Heart left ventricle (tissue), 16 donors: ENCODE measurements around the gene MSMB. TPM values are rescaled to one million over a fixed set of nuclear protein-coding genes. Genes with fewer than 3 reads are reported as not detected.

Experiments used
- ATAC-seq, 4 donors: fragments of 200-7000 bp; cut with Tn5 transposase; one replicate each; pipeline ENCODE4 v1.9.1; 2020 to 2022; ENCODE audit warnings: moderate library complexity in 4 of 4, mild to moderate bottlenecking in 3 of 4, moderate number of reproducible peaks in 1 of 4
- DNase-seq, 5 donors: peaks; one replicate each; pipeline ENCODE4 v3.0.0-alpha.2; 2020
- H3K27ac ChIP-seq, 12 donors: fragments of 200-600 bp; sonication (generic) in 4 of 12; one replicate each; pipeline versions ENCODE4 v1.5.0 to v1.8.0; 2016 to 2022; ENCODE audit warnings: mild to moderate bottlenecking in 2 of 12
- H3K27me3 ChIP-seq, 9 donors: fragments of 200-600 bp; sonication (generic) in 2 of 9; one replicate each; pipeline versions ENCODE4 v1.5.1 to v1.8.0; 2016 to 2022; ENCODE audit warnings: mild to moderate bottlenecking in 3 of 9
- H3K36me3 ChIP-seq, 9 donors: fragments of 200-600 bp; sonication (generic) in 2 of 9; one replicate each; pipeline versions ENCODE4 v1.5.0 to v1.8.0; 2018 to 2022; ENCODE audit warnings: mild to moderate bottlenecking in 2 of 9
- H3K4me1 ChIP-seq, 12 donors: fragments of 200-600 bp; sonication (generic) in 4 of 12; one replicate each; pipeline versions ENCODE4 v1.5.0 to v1.8.0; 2016 to 2022; ENCODE audit warnings: mild to moderate bottlenecking in 3 of 12
- H3K4me3 ChIP-seq, 12 donors: fragments of 200-600 bp; sonication (generic) in 4 of 12; one replicate each; pipeline versions ENCODE4 v1.5.0 to v1.8.0; 2017 to 2022; ENCODE audit warnings: mild to moderate bottlenecking in 9 of 12, moderate library complexity in 4 of 12
- H3K9me3 ChIP-seq, 12 donors: fragments of 200-600 bp; sonication (generic) in 4 of 12; one replicate each; pipeline versions ENCODE4 v1.5.0 to v1.8.0; 2016 to 2022; ENCODE audit warnings: mild to moderate bottlenecking in 1 of 12
- POLR2A ChIP-seq, 2 donors: fragments of 450-650 bp; IDR thresholded peaks; one replicate each; pipeline ENCODE4 v1.6.1; 2017; ENCODE audit warnings: antibody characterized with exemption in 2 of 2, mild to moderate bottlenecking in 2 of 2, moderate library complexity in 2 of 2
- WGBS, 4 donors: extraction: QIAGEN DNeasy Blood & Tissue Kit in 2 of 4; methylation state at CpG; one replicate each; pipeline versions ENCODE4 v1.1.5 to v1.1.7; 2013 to 2018; 5-methylcytosine and 5-hydroxymethylcytosine counted together
- intact Hi-C, 10 donors: fragments of 100-400 bp; cut with DNase I; formaldehyde crosslinking; loops; one replicate each; pipeline versions ENCODE4 v1.11.1 to v1.14.2; 2022
- polyA plus RNA-seq, 2 donors: library from polyadenylated mRNA; stranded (reverse); fragments of 200-250 nt; gene quantifications; one replicate each; pipeline ENCODE4 v1.2.3, GENCODE V29; 2013
- total RNA-seq, 9 donors: library from RNA; depleted of rRNA in 2 of 9; stranded (reverse); fragments of >200 nt in 2 of 9; fragmentation: NEBNext Ultra II Directional in 3 of 9; extraction: Animal tissue kit (Norgen Biotek cat#: 25700) in 3 of 9; gene quantifications; one replicate each; pipeline versions ENCODE4 v1.1.0 to v1.2.4, GENCODE V29; 2016 to 2023
- TF ChIP-seq, protein P1 (sequence below), 12 donors: fragments of 200-600 bp; sonication (generic) in 4 of 12; IDR thresholded peaks; one replicate each; pipeline versions ENCODE4 v1.5.0 to v1.8.0; 2018 to 2022; ENCODE audit warnings: antibody characterized with exemption in 12 of 12, mild to moderate bottlenecking in 5 of 12
- donor health status: ischemic (EF 13 %, LVEDD 7.1; RV severe dilation, severe dysfunction).
- donor health status: healthy with polysubstance abuse.
- donor health status: DM: no; HTN: yes; CAD: no.
- donor health status: DM: no; HTN: no; CAD: no.
- donor health status: ischemic (EF 25% LVEDD 6.9; RV normal size, moderate dysfunction).
- donor health status: ischemic (EF 25% LVEDD 5.7; RV mildly dilated, moderate dysfunction).
- donor health status: healthy.
- donor health status: DM: yes; HTN: yes; CAD: no.
- donor health status: ischemic (EF 35%, LVEDD 5.7; RV mildly dilated, moderate dysfunction).
- donor health status: nonischemic (EF 11% LVEDD 7.7; RV severe dilation, severe dysfunction).
- donor health status: DM: yes; HTN: yes; CAD: no.
- donor health status: PGD.
- donor health status: ischemic (EF 29% LVEDD 5.4; RV normal size, mild dysfunction).
- donor health status: nonischemic (EF 23%, LVEDD 6.1; RV moderate dilation, normal function).

MSMB gene
- total and polyA plus RNA-seq, 11 donors = not detected

GRCh38 chr10:46042527-46042926, 3.5 kb downstream of the MSMB start:
- Histone ChIP-seq H3K4me3 (no peak overlapping the region), H3K27me3 (peaks cover 0 to 6% (median 0%) of the 10 kb centered on the region in 9 donors), H3K9me3 (no peaks in the 10 kb centered on the region), H3K36me3 (no peaks in the 10 kb centered on the region), H3K27ac (no peak overlapping the region), H3K4me1 (no peaks in the 10 kb centered on the region)
- no peak for DNase-seq
- intact Hi-C loops = no loop called here
- no peak for ATAC-seq
- 47 to 67% (median 62%) methylated on average over 4 of the region's 4 CpGs for WGBS, 4 donors
- TF ChIP-seq POLR2A (IDR thresholded peaks at IDR 0.05) = no peak
- TF ChIP-seq, protein P1, sequence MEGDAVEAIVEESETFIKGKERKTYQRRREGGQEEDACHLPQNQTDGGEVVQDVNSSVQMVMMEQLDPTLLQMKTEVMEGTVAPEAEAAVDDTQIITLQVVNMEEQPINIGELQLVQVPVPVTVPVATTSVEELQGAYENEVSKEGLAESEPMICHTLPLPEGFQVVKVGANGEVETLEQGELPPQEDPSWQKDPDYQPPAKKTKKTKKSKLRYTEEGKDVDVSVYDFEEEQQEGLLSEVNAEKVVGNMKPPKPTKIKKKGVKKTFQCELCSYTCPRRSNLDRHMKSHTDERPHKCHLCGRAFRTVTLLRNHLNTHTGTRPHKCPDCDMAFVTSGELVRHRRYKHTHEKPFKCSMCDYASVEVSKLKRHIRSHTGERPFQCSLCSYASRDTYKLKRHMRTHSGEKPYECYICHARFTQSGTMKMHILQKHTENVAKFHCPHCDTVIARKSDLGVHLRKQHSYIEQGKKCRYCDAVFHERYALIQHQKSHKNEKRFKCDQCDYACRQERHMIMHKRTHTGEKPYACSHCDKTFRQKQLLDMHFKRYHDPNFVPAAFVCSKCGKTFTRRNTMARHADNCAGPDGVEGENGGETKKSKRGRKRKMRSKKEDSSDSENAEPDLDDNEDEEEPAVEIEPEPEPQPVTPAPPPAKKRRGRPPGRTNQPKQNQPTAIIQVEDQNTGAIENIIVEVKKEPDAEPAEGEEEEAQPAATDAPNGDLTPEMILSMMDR (IDR thresholded peaks at IDR 0.05) = no peak

DNA sequence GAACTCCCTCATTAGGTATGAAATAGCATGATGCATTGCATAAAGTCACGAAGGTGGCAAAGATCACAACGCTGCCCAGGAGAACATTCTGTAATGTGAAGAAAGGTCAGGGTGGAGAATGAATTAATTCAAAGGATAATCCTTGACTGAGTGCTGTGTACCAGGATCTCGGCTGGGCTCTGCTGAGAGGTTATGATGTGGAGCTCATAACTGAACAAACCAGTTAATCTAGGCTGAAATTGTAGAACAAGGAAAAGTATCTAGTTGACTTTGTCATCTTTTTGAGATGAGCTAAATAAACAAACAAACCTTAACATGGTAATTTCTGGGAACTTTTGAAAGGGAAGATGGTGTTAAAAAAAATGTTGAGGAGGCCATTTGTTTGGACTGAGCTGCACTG, 6.1 kb downstream of the MSMB start:
- Histone ChIP-seq H3K27me3 (peaks cover 0 to 8% (median 0%) of the 10 kb centered on the region in 9 donors), H3K36me3 (no peaks in the 10 kb centered on the region), H3K4me3 (no peak overlapping the region), H3K4me1 (no peaks in the 10 kb centered on the region), H3K9me3 (no peaks in the 10 kb centered on the region), H3K27ac (no peak overlapping the region)
- ATAC-seq (no peak), DNase-seq (no peak)
- 86 to 90% (median 89%) methylated on average over 3 of the region's 3 CpGs for WGBS, 4 donors
- intact Hi-C loops = no loop called here
- TF ChIP-seq POLR2A (IDR thresholded peaks at IDR 0.05) = no peak
- TF ChIP-seq, protein P1 (IDR thresholded peaks at IDR 0.05) = no peak

GRCh38 chr10:46037107-46037825, 8.8 kb downstream of the MSMB start:
- Histone ChIP-seq H3K4me1 (no peaks in the 10 kb centered on the region), H3K9me3 (no peaks in the 10 kb centered on the region), H3K27ac (no peak overlapping the region), H3K27me3 (peaks cover 0 to 8% (median 0%) of the 10 kb centered on the region in 9 donors), H3K36me3 (no peaks in the 10 kb centered on the region), H3K4me3 (no peak overlapping the region)
- DNase-seq (no peak), ATAC-seq (no peak)
- WGBS, 4 donors = 87 to 92% (median 91%) methylated on average over 8 of the region's 8 CpGs
- no peak for TF ChIP-seq POLR2A (IDR thresholded peaks at IDR 0.05)
- TF ChIP-seq, protein P1 (IDR thresholded peaks at IDR 0.05) = no peak
- intact Hi-C loops = loop anchor here in 1 of 10 donors (2.0 kb wide), 1 partner anchor 66 kb away; no protein-coding TSS in a partner anchor

DNA sequence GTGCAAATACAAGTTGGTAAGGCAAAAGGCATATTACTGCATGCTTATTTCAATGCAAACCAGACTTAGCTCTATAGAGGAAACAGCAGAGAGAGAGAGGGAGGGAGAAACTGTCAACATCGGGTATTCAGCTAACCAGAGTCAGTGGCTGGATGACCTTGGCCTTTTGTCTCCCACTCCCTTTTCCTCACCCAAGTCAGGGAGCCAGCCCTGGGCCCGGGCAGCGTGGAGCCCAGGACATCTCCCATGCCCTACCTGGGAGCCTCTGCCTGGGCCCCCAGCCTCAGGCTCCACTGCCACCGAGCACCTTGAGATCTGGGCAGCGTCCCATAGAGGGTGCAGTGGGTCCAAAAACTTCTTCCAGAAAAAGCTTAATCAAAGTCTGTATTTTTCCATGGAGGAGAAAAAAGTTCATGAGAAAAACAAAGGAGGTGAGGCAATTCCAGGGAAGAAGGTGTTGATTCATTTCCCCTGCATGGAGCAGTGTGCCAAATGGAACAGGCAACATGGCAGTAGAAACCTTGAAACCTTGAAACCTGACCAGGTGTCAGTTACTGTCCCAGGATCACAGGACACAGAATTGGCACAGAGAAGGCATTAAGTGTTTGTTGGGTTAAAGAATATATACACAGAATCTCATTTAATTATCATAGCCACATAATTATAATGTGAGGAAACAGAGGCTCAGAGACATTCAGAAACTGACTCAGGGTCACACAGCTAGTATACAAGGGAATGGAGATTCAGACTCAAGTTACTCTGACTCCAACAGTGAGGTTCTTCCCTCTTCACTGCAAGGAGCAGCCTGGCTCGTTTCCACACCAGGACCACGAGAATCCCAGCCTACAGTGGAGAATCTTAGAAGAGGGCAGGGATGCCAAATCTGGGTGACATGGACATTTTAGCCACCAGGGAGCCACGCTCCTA, 9.9 kb downstream of the MSMB start:
- DNase-seq (no peak), ATAC-seq (no peak)
- H3K27ac ChIP-seq = no peak overlapping the region
- H3K27me3 ChIP-seq = peaks cover 0 to 8% (median 0%) of the 10 kb centered on the region in 9 donors
- H3K4me3 ChIP-seq = no peak overlapping the region
- intact Hi-C loops = loop anchor here in 1 of 10 donors (2.0 kb wide), 1 partner anchor 67 kb away; no protein-coding TSS in a partner anchor
- H3K4me1 ChIP-seq = no peaks in the 10 kb centered on the region
- TF ChIP-seq POLR2A (IDR thresholded peaks at IDR 0.05) = no peak
- TF ChIP-seq, protein P1 (IDR thresholded peaks at IDR 0.05) = no peak
- WGBS, 4 donors = 59 to 76% (median 67%) methylated on average over 6 to 8 of the region's 8 CpGs
- H3K36me3 ChIP-seq = no peaks in the 10 kb centered on the region
- no peaks in the 10 kb centered on the region for H3K9me3 ChIP-seq
